PFSK-1 (cell line): ENCODE results near the gene TUBA1B.

ENCODE experiments used
- POLR2AphosphoS5 ChIP-seq: IDR thresholded peaks from 2 replicates; pipeline ENCODE4 v1.6.1; 2012; ENCODE audit warnings: low read depth, mild to moderate bottlenecking, control low read depth, low read length, moderate library complexity
- REST ChIP-seq, 2 experiments: IDR thresholded peaks; 2 replicates each; pipeline versions ENCODE4 v1.6.1 to v1.8.0; 2011 to 2012; ENCODE audit warnings: low read depth in 2 of 2, low read length in 2 of 2, control low read depth in 1 of 2, inconsistent platforms in 1 of 2, mild to moderate bottlenecking in 1 of 2, moderate library complexity in 1 of 2; ENCODE audit not compliant: insufficient read depth in 1 of 2
- SIN3A ChIP-seq: IDR thresholded peaks from 2 replicates; pipeline ENCODE4 v1.6.1; 2012; ENCODE audit warnings: mild to moderate bottlenecking, low read length, moderate library complexity, borderline replicate concordance; ENCODE audit not compliant: insufficient read depth
- TAF1 ChIP-seq: IDR thresholded peaks from 2 replicates; pipeline ENCODE4 v1.6.1; 2012; ENCODE audit warnings: low read length, control low read depth, borderline replicate concordance; ENCODE audit not compliant: insufficient read depth

GRCh38 chr12:49133590-49133989 lies 2.4 kb upstream of the TUBA1B start:
- TF ChIP-seq REST (IDR thresholded peaks at IDR 0.05; ENCODE audit: insufficient read depth in 1 of 2, low read depth in 2 of 2, low read length in 2 of 2) = no peak
- no peak for TF ChIP-seq POLR2AphosphoS5
- no peak for TF ChIP-seq TAF1
- TF ChIP-seq SIN3A = no peak
